ENCODE data around the gene DLEC1. TPM values are rescaled to one million over a fixed set of nuclear protein-coding genes. Genes with fewer than 3 reads are reported as not detected.

DLEC1 gene
- total and polyA plus RNA-seq, 2 experiments from 2014 or later: 0.31 to 0.66 TPM

- Mint-ChIP-seq H3K4me1 (peaks cover 4% of the 10 kb centered on the region; the same call in 1 of the 3 replicates), H3K27ac (no peak overlapping the region), H3K36me3 (ENCODE audit: low read depth) (no peaks in the 10 kb centered on the region), H3K27me3 (ENCODE audit: insufficient read depth, low read depth, poor library complexity) (peaks cover 3% of the 10 kb centered on the region), H3K4me3 (no peak overlapping the region), H3K9me3 (no peaks in the 10 kb centered on the region)
- Histone ChIP-seq H3K27ac (ENCODE audit: low read depth) (no peak overlapping the region), H3K36me3 (ENCODE audit: insufficient read depth) (no peaks in the 10 kb centered on the region), H3K27me3 (ENCODE audit: insufficient read depth) (no peaks in the 10 kb centered on the region), H3K9me2 (ENCODE audit: insufficient read depth) (peaks cover 12% of the 10 kb centered on the region), H3F3A (replicated peaks; ENCODE audit: low read depth) (0 out of 2 replicates have a peak, but pooled peaks cover 3% of the 10 kb centered on the region), H2AFZ (no peak overlapping the region), H3K79me2 (replicated peaks; ENCODE audit: insufficient read depth) (no peaks in the 10 kb centered on the region), H3K4me1 (ENCODE audit: insufficient read depth) (no peaks in the 10 kb centered on the region), H4K20me1 (replicated peaks; ENCODE audit: insufficient read depth) (no peaks in the 10 kb centered on the region), H3K4me3 (no peak overlapping the region), H3K4me2 (no peak overlapping the region)
- ATAC-seq (no peak), DNase-seq (ENCODE audit: low spot score) (no peak)
- TF ChIP-seq EZH2 (IDR thresholded peaks at IDR 0.05; ENCODE audit: low read depth, unreplicated experiment): no peak
Measured at GRCh38 chr3:38154033-38154494, 115.1 kb downstream of the DLEC1 start.

GRCh38 chr3:38154625-38155255 is 115.7 kb downstream of the DLEC1 start:
- H3K4me1 Mint-ChIP-seq: peaks cover 4% of the 10 kb centered on the region; the same call in 1 of the 3 replicates
- no peak overlapping the region for H3K27ac ChIP-seq (ENCODE audit: low read depth)
- TF ChIP-seq JUNB (IDR thresholded peaks at IDR 0.05; ENCODE audit: unreplicated experiment) (no peak), STAT1 (IDR thresholded peaks at IDR 0.05; ENCODE audit: unreplicated experiment) (no peak), REST (IDR thresholded peaks at IDR 0.05; ENCODE audit: unreplicated experiment) (no peak), POLR2AphosphoS5 (IDR thresholded peaks at IDR 0.05; ENCODE audit: low read depth) (no peak), ZNF331 (CRISPR knock-in tag; IDR thresholded peaks at IDR 0.05; ENCODE audit: low read depth) (no peak), CTCF (conservative IDR thresholded peaks at IDR 0.05; ENCODE audit: low read depth in 2 of 2) (no peak), EZH2 (IDR thresholded peaks at IDR 0.05; ENCODE audit: low read depth, unreplicated experiment) (no peak), ZNF462 (CRISPR knock-in tag; IDR thresholded peaks at IDR 0.05) (no peak), CREB1 (CRISPR knock-in tag; IDR thresholded peaks at IDR 0.05; ENCODE audit: low read depth) (no peak), NANOG (IDR thresholded peaks at IDR 0.05; ENCODE audit: borderline replicate concordance) (no peak)

More at GRCh38 chr3:38154625-38155255, 115.7 kb downstream of the DLEC1 start:
- Mint-ChIP-seq H3K27me3 (ENCODE audit: insufficient read depth, low read depth, poor library complexity) (peaks cover 3% of the 10 kb centered on the region), H3K36me3 (ENCODE audit: low read depth) (no peaks in the 10 kb centered on the region), H3K9me3 (no peaks in the 10 kb centered on the region), H3K4me3 (no peak overlapping the region), H3K27ac (no peak overlapping the region)
- H3K4me3 ChIP-seq: no peak overlapping the region
- DNase-seq (ENCODE audit: low spot score) (no peak), ATAC-seq (no peak)
- no peak overlapping the region for H3K4me2 ChIP-seq
- H3K9me2 ChIP-seq (ENCODE audit: insufficient read depth): peaks cover 12% of the 10 kb centered on the region
- H3K79me2 ChIP-seq (replicated peaks; ENCODE audit: insufficient read depth): no peaks in the 10 kb centered on the region
- peaks cover 5% of the 10 kb centered on the region; the same call in 1 of the 2 replicates for H3F3A ChIP-seq (replicated peaks; ENCODE audit: low read depth)
- no peaks in the 10 kb centered on the region for H3K36me3 ChIP-seq (ENCODE audit: insufficient read depth)
- no peaks in the 10 kb centered on the region for H3K4me1 ChIP-seq (ENCODE audit: insufficient read depth)
- no peak overlapping the region for H2AFZ ChIP-seq
- no peaks in the 10 kb centered on the region for H4K20me1 ChIP-seq (replicated peaks; ENCODE audit: insufficient read depth)
- no peaks in the 10 kb centered on the region for H3K27me3 ChIP-seq (ENCODE audit: insufficient read depth)

Measured in GM23338 (cell line).